Measurements from ENCODE around the gene ACSF3.

The ACSF3 gene

GRCh38 chr16:89052191-89052889 lies 41.3 kb upstream of the ACSF3 start:
- no peak overlapping the region for H3K4me3 ChIP-seq (ENCODE audit: control insufficient read depth, low read depth, low read length)
- no peak for TF ChIP-seq CTCF (conservative IDR thresholded peaks at IDR 0.05; ENCODE audit: control insufficient read depth, insufficient read depth, low read depth, low read length)
- no peak for DNase-seq (ENCODE audit: low read depth)

DNA sequence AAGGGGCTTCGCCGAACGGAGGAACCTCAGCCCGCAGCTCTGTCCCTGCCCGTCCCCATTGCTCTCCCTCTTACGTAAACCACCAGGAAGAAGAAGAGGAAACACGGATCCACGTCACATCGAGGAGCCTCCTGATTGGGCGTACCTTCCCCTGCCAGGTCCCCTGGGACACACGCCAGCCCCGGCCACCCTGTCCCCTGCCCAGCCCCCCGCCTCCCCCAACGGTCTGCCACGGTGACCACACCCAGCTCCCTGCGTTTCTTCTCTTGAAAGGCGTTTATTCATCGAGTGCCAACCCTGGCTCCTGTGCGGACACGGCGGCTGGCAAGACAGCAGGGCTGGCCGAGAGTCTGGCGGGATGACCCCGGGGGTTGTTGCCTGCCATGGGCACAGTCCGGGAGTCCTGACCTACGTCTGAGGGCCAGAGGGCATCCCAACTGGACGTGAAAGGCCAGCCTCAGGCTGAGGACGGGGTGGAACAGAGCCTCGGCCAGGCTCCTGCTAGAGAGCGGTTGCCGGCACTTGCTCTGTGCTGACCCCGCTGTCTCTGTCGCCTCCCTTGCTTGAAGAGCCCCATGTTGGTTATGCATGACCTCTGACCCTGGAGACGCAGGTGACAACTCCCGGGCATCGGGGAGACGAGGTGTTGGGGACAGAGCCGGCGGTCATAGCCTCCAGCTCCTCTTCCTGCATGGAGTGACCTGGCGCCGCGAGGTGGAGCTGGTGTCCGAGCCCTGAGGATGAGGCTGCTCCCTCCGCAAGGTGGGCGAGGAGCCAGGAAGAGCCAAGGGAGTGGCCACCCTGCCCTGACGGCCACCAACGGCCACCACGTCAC lies 40.5 kb upstream of the ACSF3 start:
- H3K4me3 ChIP-seq (ENCODE audit: control insufficient read depth, low read depth, low read length), result no peak overlapping the region
- no peak for TF ChIP-seq CTCF (conservative IDR thresholded peaks at IDR 0.05; ENCODE audit: control insufficient read depth, insufficient read depth, low read depth, low read length)
- DNase-seq (ENCODE audit: low read depth), result no peak

- DNase-seq (ENCODE audit: low read depth), result no peak
- H3K4me3 ChIP-seq (ENCODE audit: control insufficient read depth, low read depth, low read length), result no peak overlapping the region
- TF ChIP-seq CTCF (conservative IDR thresholded peaks at IDR 0.05; ENCODE audit: control insufficient read depth, insufficient read depth, low read depth, low read length), result no peak
Measured at GRCh38 chr16:89053725-89054029, 40.0 kb upstream of the ACSF3 start.

GRCh38 chr16:89054261-89054661 lies 39.4 kb upstream of the ACSF3 start:
- TF ChIP-seq CTCF (conservative IDR thresholded peaks at IDR 0.05; ENCODE audit: control insufficient read depth, insufficient read depth, low read depth, low read length), result no peak
- DNase-seq (ENCODE audit: low read depth), result no peak

DNA sequence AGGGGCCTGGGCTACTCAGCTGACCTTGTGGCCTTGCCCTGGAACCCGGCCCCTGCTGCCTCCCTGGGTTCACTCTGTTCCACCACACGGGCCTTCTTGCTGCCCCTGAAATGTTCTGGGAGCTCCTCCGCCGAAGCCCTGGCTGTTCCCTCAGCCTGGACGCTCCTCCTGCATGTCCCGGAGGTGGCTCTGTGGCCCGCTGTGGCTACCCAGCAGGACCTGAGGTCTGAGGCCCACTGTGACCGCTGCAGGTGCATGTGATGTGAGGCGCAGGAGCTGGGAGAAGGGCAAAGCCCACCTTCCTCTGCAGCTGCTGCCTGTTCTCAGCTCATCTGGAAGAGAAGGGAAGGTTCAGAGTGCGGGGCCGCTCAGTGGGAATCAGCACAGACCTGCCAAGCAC lies 38.9 kb upstream of the ACSF3 start:
- TF ChIP-seq CTCF (conservative IDR thresholded peaks at IDR 0.05; ENCODE audit: control insufficient read depth, insufficient read depth, low read depth, low read length), result no peak
- H3K4me3 ChIP-seq (ENCODE audit: control insufficient read depth, low read depth, low read length), result no peak overlapping the region
- no peak for DNase-seq (ENCODE audit: low read depth)

More at GRCh38 chr16:89054261-89054661, 39.4 kb upstream of the ACSF3 start:
- H3K4me3 ChIP-seq (ENCODE audit: control insufficient read depth, low read depth, low read length), result no peak overlapping the region

- no peak for DNase-seq (ENCODE audit: low read depth)
- H3K4me3 ChIP-seq (ENCODE audit: control insufficient read depth, low read depth, low read length), result no peak overlapping the region
- no peak for TF ChIP-seq CTCF (conservative IDR thresholded peaks at IDR 0.05; ENCODE audit: control insufficient read depth, insufficient read depth, low read depth, low read length)
Measured at GRCh38 chr16:89055313-89055712, 38.3 kb upstream of the ACSF3 start.

Measured in fibroblast of mammary gland (primary cell).